Immature natural killer cell (primary cell): ENCODE data around the gene ELOVL3. TPM values are rescaled to one million over a fixed set of nuclear protein-coding genes. Genes with fewer than 3 reads are reported as not detected.
"Not testable (repeated sequence)": the region's sequence is repeated elsewhere in the genome, so short reads cannot be mapped to it uniquely, and the experiment has no call there.

Experiments used
- DNase-seq, 3 donors: peaks; one replicate each; pipeline ENCODE4 v3.0.0; 2022; ENCODE audit warnings: mixed read lengths in 1 of 3
- H3K27ac Mint-ChIP-seq, 6 donors: one replicate each; pipeline ENCODE4 v1.8.0; 2020; ENCODE audit warnings: mixed read lengths in 6 of 6, mild to moderate bottlenecking in 5 of 6, inconsistent platforms in 4 of 6, moderate library complexity in 3 of 6
- H3K27me3 Mint-ChIP-seq, 3 donors: one replicate each; pipeline ENCODE4 v1.8.0; 2020 to 2021; ENCODE audit warnings: low read depth in 3 of 3, mild to moderate bottlenecking in 3 of 3, mixed read lengths in 3 of 3, moderate library complexity in 3 of 3, inconsistent platforms in 1 of 3
- H3K36me3 Mint-ChIP-seq, 3 donors: one replicate each; pipeline ENCODE4 v1.8.0; 2020; ENCODE audit warnings: mixed read lengths in 3 of 3, inconsistent platforms in 2 of 3, mild to moderate bottlenecking in 2 of 3
- H3K4me1 Mint-ChIP-seq, 2 donors: one replicate each; pipeline ENCODE4 v1.8.0; 2020; ENCODE audit warnings: inconsistent platforms in 2 of 2, mild to moderate bottlenecking in 2 of 2, mixed read lengths in 2 of 2, moderate library complexity in 1 of 2
- H3K4me3 Mint-ChIP-seq, 5 donors: one replicate each; pipeline ENCODE4 v1.8.0; 2020; ENCODE audit warnings: mild to moderate bottlenecking in 5 of 5, mixed read lengths in 5 of 5, inconsistent platforms in 3 of 5, moderate library complexity in 3 of 5
- H3K9me3 Mint-ChIP-seq, 6 donors: one replicate each; pipeline ENCODE4 v1.8.0; 2020; ENCODE audit warnings: mild to moderate bottlenecking in 6 of 6, mixed read lengths in 6 of 6, inconsistent platforms in 4 of 6, moderate library complexity in 3 of 6
- polyA plus RNA-seq, 3 donors: library from polyadenylated mRNA; unstranded; fragments of 300-500 nt; fragmentation: Illumina TruSeq; gene quantifications; one replicate each; pipeline ENCODE4 v1.2.3, GENCODE V29; 2021

The ELOVL3 gene, protein sequence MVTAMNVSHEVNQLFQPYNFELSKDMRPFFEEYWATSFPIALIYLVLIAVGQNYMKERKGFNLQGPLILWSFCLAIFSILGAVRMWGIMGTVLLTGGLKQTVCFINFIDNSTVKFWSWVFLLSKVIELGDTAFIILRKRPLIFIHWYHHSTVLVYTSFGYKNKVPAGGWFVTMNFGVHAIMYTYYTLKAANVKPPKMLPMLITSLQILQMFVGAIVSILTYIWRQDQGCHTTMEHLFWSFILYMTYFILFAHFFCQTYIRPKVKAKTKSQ
- polyA plus RNA-seq = not detected

DNA sequence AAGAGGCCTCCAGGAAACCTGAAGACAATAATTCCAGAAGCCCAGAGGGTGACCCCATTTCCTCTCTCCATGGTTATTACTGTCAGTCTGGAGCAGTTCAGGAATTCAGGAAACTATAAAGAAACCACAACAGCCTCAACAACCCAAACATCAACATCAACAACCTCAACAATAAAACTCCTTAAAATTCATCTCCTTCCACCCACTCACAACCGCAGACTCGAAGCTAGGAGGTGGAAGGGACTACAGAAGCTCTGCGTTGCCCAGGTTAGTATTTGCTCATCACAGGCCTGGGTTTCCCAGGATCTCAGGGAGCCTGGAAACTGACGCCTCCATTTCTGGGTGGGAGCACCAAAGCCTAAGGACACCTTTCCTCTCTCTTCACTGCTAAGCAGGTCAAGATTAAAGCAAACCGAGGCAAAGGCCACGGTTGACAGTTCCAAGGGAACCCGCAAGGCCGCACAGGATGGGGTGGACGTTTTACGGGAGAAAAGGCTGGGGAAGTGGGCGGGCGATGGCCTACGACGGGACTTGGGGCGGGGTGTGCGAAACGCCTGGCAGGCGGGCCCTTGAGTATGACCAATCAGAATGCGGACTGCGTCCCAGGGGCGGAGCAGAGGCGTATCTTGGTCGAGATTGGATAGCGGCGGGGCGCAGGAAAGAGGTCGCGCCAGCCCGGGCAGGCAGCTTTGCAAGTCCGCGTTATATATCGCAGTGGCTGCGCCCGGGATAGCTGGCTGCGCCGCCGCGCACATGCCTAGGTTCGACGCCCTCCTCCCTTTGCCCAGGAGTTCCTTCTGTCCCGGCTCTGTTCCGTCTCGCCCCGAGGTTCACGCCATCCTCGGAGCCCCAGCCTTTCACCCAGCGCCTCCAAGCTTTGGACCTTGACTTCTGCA is at the start of gene ELOVL3:
Gene ELOVL3, plus strand, starts transcription at position 654 of the 896 bp plus-strand sequence. CDS start 250 bp downstream, outside the sequence.
- Mint-ChIP-seq H3K4me1 (peaks cover 23 to 25% of the 10 kb centered on the region in 2 donors), H3K36me3 (no peaks in the 10 kb centered on the region), H3K27ac (peak within 1 kb of the TSS in 4 of 6 donors; percentile 43 to 76 (median 64)), H3K4me3 (peak within 1 kb of the TSS; percentile 73 to 78 (median 76)), H3K27me3 (peaks cover 15 to 18% (median 15%) of the 10 kb centered on the region in 3 donors), H3K9me3 (no peaks in the 10 kb centered on the region)
- peak; percentile 83 to 87 (median 86) for DNase-seq

DNA sequence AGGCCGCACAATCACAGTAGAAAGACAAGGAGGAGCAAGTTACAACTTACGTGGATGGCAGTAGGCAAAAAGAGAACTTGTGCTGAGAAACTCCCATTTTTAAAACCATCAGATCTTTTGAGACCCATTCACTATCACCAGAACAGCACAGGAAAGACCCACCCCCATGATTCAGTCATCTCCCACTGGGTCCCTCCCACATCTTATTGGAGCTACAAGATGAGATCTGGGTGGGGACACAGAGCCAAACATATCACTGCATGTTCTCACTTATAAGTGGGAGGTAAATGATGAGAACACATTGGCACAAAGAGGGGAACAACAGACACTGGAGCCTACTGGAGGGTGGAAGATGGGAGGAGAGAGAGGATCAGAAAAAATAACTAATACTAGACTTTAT is 41.5 kb upstream of the ELOVL3 start:
- Mint-ChIP-seq H3K27ac (no peak overlapping the region), H3K27me3 (peaks cover 0 to 3% (median 0%) of the 10 kb centered on the region in 3 donors), H3K9me3 (no peaks in the 10 kb centered on the region), H3K36me3 (no peaks in the 10 kb centered on the region), H3K4me1 (peaks cover 7% of the 10 kb centered on the region in 2 donors), H3K4me3 (no peak overlapping the region)
- DNase-seq = no peak

DNA sequence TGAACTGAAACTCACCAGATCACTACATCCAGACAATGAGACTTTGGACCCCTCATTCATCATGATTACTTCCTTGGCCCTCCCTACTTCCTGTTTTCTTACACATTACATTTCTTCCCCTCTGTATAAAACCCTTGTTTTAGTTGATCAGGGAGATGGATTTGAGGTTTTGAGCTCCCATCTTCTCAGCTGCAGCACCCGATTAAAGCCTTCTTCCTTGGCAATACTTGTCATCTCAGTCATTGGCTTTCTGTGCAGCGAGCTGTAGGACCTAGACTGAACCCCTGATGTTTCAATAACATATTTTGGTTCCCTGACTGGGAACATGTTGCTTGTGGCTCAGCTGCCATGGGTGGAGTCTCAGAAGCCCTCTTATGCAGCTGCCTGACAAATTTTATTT is 40.8 kb upstream of the ELOVL3 start:
- Mint-ChIP-seq H3K27me3 (peaks cover 0 to 3% (median 0%) of the 10 kb centered on the region in 3 donors), H3K4me3 (no peak overlapping the region), H3K9me3 (no peaks in the 10 kb centered on the region), H3K4me1 (peaks cover 8 to 9% of the 10 kb centered on the region in 2 donors), H3K36me3 (no peaks in the 10 kb centered on the region), H3K27ac (no peak overlapping the region)
- DNase-seq = no peak

DNA sequence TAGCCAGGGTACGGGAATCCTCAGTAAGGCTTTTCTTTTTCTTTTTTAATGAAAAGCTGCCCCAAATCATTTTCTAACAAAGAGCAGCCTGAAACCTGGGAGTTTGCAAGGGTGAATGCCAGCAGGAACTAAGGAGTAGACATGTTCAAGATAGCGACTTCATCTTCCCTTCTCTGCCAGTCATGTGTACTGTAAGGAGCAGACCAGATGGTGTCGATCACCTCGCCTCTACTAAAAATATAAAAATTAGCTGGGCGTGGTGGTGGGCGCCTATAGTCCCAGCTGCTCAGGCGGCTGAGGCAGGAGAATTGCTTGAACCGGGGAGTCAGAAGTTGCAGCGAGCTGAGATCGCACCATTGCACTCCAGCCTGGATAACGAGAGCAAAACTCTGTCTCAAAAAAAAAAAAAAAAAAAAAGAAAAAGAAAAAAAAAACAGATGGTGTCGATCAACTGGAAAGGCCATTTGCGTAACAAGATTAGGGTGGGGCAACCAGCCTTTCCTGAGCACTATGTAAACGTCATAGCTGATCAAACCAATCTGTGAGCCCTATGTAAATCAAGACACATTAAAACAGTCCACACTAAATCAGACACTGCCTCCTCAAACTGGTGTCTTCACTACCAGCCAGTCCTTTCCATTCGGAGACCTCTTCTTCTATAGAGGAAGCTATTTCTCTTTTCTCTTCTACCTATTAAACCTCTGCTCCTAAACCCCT is 40.1 kb upstream of the ELOVL3 start:
- Mint-ChIP-seq H3K4me3 (no peak overlapping the region), H3K9me3 (no peaks in the 10 kb centered on the region), H3K36me3 (no peaks in the 10 kb centered on the region), H3K27ac (peak overlapping the region in 1 of 6 donors; percentile 8), H3K27me3 (peaks cover 0 to 3% (median 0%) of the 10 kb centered on the region in 3 donors), H3K4me1 (peaks cover 8 to 9% of the 10 kb centered on the region in 2 donors)
- no peak for DNase-seq

DNA sequence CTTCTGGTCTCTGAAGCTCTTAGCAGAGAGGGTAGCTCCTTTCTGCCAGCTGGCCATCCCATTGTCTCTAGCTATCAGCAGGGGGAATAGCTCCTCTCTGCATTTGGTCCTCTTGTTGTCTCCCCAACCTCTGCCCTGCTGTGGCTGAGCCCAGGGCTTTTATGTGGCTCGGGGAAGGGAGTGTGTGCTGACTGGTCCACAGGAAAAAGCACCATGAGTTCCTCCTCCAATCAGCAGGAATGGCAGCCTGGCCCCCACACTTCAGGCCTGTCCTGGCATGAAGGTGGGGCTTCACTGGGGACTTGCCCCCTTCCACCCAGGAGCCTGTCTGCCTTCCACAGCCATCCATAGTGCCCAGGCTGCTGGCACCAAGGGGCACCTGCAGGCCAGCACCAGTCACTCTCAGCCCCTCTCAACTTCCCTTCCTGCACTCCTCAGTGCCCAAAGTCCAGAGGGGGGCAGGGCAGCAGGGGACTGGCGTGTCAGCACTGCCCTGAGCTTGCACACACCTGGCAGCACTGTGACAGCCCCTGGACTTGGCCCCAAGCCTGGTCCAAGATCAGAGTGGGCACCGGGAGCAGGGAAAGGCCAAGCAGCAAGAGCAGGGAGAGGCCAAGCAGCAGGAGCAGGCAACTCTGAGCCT is 37.7 kb upstream of the ELOVL3 start:
- Mint-ChIP-seq H3K27ac (peak overlapping the region in 1 of 6 donors; percentile 86), H3K9me3 (no peaks in the 10 kb centered on the region), H3K4me1 (peaks cover 8 to 9% of the 10 kb centered on the region in 2 donors), H3K4me3 (no peak overlapping the region), H3K27me3 (no peaks in the 10 kb centered on the region), H3K36me3 (no peaks in the 10 kb centered on the region)
- no peak for DNase-seq

DNA sequence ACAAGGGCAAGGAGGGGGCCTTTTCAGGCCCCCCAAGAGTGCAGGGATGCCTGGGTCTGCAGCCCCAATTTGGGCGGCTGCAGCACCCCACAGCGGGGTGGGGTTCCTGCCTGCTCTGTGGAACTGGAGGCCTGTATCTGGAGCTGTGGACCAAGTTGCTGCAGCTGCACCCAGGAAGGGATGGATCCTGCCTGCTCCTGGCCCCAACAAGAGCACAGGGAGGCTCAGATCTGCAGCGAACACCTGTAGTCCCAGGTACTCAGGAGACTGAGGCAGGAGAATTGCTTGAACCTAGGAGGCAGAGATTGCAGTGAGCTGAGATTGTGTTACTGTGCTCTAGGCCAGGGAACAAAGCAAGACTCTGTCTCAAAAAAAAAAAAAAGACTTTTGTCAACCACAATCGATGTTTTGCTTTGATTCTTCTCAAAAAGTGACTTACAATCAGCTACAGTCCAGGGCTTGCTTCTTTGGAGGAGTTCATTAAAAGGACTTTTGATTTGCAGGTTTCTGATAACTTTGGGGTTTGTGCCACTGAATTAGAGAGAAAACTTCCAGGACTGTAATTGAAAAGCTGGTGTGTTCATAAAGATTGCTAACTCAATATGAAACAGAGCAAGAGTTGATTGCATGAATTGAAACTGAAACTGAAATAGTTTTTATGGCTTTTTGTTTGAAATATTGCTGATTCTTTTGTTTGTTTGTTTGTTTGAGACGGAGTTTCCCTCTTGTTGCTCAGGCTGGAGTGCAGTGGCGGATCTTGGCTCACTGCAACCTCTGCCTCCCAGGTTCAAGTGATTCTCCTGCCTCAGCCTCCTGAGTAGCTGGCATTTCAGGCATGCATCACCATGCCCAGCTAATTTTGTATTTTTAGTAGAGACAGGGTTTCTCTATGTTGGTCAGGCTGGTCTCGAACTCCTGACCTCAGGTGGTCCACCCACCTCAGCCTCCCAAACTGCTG is 36.9 kb upstream of the ELOVL3 start:
- DNase-seq = peak; percentile 18 to 23 (median 21)
- not testable (repeated sequence) for H3K36me3 Mint-ChIP-seq
- H3K4me3 Mint-ChIP-seq = peak overlapping the region; percentile 46 to 81 (median 51)

DNA sequence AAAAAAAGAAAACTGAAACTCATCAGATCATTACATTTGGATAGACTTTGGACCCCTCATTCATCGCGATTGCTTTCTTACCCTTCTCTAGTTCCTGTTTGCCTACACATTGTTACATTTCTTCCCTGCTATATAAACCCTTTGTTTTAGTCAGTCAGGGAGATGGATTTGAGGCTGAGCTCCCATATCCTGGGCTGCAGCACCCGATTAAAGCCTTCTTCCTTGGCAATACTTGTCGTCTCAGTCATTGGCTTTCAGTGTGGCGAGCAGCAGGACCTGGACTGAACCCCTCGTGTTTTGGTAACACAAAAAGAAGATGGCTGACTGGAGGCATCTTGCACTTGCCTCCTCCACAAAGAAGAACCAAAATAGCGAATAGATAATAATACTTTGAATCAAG is 34.1 kb upstream of the ELOVL3 start:
- Mint-ChIP-seq H3K4me1 (peaks cover 8 to 9% of the 10 kb centered on the region in 2 donors), H3K4me3 (no peak overlapping the region), H3K27ac (no peak overlapping the region), H3K27me3 (peaks cover 0 to 3% (median 0%) of the 10 kb centered on the region in 3 donors), H3K36me3 (no peaks in the 10 kb centered on the region), H3K9me3 (no peaks in the 10 kb centered on the region)
- DNase-seq = no peak

More for the DNA sequence above, 36.9 kb upstream of the ELOVL3 start:
- not testable (repeated sequence) for H3K4me1 Mint-ChIP-seq, H3K9me3 Mint-ChIP-seq, H3K27me3 Mint-ChIP-seq
- peak overlapping the region; percentile 79 to 91 (median 84) for H3K27ac Mint-ChIP-seq

DNA sequence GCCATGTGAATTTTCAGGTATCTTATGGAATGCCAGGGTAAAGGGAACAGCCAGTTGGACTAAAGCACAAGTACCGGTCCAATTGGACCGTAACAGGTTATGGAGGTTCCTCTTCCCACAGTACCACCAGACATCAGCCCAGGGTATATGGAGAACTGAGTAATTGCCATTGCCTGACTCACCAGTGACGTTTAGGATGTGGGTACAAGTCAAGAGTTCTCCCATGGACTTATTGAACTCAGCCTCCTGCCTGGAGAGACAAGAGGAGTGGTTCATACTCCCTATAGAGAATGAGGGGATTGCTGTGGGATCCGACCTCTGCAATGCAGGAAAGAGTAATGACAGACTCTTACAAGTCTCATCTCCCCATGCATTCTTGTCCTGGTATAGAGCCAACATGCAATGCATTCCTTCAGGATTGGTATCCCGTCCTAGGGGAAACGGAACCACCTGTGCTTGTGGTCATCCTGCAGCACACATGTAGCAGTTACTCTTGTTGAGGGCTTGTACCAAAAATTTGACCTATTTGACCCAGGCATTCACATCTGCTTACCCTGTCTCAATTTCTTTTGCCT is 30.7 kb upstream of the ELOVL3 start:
- Mint-ChIP-seq H3K36me3 (no peaks in the 10 kb centered on the region), H3K27ac (no peak overlapping the region), H3K4me1 (no peaks in the 10 kb centered on the region), H3K9me3 (no peaks in the 10 kb centered on the region), H3K27me3 (peaks cover 0 to 3% (median 2%) of the 10 kb centered on the region in 3 donors), H3K4me3 (no peak overlapping the region)
- DNase-seq = no peak

DNA sequence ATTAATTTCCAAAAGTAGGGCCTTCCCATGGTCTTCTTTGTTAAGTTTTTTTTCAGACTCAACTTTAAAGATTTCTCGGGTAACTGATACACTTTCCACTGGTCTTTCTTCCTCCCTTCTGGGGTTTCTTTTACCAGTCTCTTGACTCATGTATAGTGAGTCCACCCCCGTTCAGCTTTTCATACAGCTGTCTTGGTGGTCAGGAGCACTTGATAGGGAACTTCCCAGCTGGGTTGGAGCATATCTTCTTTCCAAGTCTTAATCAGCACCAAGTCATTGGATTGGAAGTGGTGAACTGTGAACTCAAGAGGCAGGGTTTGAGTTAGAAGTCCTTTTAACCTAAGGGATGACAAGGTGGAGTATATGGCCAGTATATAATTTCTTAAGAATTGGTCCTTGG is 29.2 kb upstream of the ELOVL3 start:
- no peaks in the 10 kb centered on the region for H3K36me3 Mint-ChIP-seq
- no peak overlapping the region for H3K27ac Mint-ChIP-seq
- no peak overlapping the region for H3K4me3 Mint-ChIP-seq
- no peaks in the 10 kb centered on the region for H3K9me3 Mint-ChIP-seq
- H3K4me1 Mint-ChIP-seq = no peaks in the 10 kb centered on the region
- H3K27me3 Mint-ChIP-seq = peaks cover 0 to 3% (median 2%) of the 10 kb centered on the region in 3 donors
- no peak for DNase-seq

DNA sequence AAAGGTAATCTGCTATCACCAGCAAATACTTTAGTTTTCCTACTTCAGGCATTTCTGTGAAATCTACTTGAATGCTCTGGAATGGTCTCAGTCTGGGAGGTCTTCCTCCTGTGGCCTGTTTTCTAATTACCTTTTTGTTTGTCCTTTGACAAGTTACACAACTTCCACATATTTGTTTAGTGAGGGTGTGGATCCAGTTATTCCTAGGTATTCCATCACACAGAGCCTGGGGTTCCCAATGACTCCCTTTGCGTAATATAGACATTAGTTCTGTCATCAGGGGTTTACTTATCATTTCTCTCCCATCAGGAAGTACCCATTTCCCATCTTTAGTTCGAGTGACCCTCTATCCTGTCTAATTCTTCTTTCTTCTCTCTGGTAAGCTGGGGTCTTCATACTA is 28.1 kb upstream of the ELOVL3 start:
- H3K36me3 Mint-ChIP-seq = no peaks in the 10 kb centered on the region
- no peak for DNase-seq
- peaks cover 0 to 3% (median 2%) of the 10 kb centered on the region in 3 donors for H3K27me3 Mint-ChIP-seq
- H3K4me1 Mint-ChIP-seq = no peaks in the 10 kb centered on the region
- H3K4me3 Mint-ChIP-seq = no peak overlapping the region
- no peaks in the 10 kb centered on the region for H3K9me3 Mint-ChIP-seq
- no peak overlapping the region for H3K27ac Mint-ChIP-seq

DNA sequence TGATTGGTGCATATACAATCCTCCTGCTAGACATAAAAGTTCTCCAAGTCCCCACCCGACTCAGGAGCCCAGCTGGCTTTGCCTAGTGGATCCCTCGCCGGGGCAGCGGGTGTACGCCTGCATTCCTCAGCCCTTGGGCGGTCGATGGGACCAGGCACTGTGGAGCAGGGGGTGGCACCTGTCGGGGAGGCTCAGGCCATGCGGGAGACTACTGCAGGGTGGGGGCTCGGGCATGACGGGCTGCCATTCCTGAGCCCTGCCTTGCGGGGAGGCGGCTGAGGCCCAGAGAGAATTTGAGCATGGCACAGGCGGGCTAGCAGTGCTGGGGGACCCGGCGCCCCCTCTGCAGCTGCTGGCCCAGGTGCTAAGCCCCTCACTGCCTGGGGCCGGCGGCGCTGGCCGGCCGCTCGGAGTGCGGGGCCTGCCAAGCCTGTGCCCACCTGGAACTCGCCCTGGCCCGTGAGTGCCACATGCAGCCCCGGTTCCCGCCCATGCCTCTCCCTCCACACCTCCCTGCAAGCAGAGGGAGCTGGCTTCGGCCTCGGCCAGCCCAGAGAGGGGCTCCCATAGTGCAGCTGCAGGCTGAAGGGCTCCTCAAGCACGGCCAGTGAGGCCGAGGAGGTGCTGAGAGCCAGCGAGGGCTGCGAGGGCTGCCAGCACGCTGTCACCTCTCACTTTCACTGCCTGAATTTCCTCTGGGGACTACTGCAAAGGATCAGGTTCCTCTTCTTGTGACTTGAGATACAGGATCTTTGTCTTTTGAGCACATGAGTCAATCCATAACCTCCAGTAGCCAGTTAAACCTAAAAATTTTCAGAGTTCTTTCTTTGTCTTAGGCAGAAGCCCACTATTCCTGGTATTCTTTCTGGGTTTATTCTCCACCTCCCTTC is 25.1 kb upstream of the ELOVL3 start:
- Mint-ChIP-seq H3K4me1 (no peaks in the 10 kb centered on the region), H3K4me3 (no peak overlapping the region), H3K36me3 (no peaks in the 10 kb centered on the region), H3K27ac (no peak overlapping the region), H3K27me3 (peaks cover 0 to 2% (median 0%) of the 10 kb centered on the region in 3 donors), H3K9me3 (no peaks in the 10 kb centered on the region)
- DNase-seq = no peak
